Measurements from ENCODE around the gene C12orf43.

- TF ChIP-seq POLR2A (IDR thresholded peaks at IDR 0.05): no peak
- TF ChIP-seq CTCF (IDR thresholded peaks at IDR 0.05): no peak
- no peak for TF ChIP-seq POLR2AphosphoS5 (IDR thresholded peaks at IDR 0.05)
- no peak for TF ChIP-seq EP300 (IDR thresholded peaks at IDR 0.05; ENCODE audit: low read depth)
These were observed 15.8 kb downstream of the C12orf43 start for GRCh38 chr12:121000530-121000929.
